Measurements from ENCODE around the gene NHLRC2. TPM values are rescaled to one million over a fixed set of nuclear protein-coding genes. Genes with fewer than 3 reads are reported as not detected.

The NHLRC2 gene
- total RNA-seq, 1 donor from 2014 or later = 30.1 TPM

- H3K4me3 ChIP-seq (ENCODE audit: low read depth, low read length) = no peak overlapping the region
- DNase-seq (ENCODE audit: low read depth) = no peak
- no peak for TF ChIP-seq CTCF (conservative IDR thresholded peaks at IDR 0.05; ENCODE audit: low read depth, low read length)
Observed at GRCh38 chr10:113858541-113858940, 4.1 kb downstream of the NHLRC2 start.

GRCh38 chr10:113859261-113859660 lies 4.8 kb downstream of the NHLRC2 start:
- no peak overlapping the region for H3K4me3 ChIP-seq (ENCODE audit: low read depth, low read length)
- DNase-seq (ENCODE audit: low read depth) = no peak
- no peak for TF ChIP-seq CTCF (conservative IDR thresholded peaks at IDR 0.05; ENCODE audit: low read depth, low read length)

GRCh38 chr10:113865901-113866300 lies 11.4 kb downstream of the NHLRC2 start:
- no peak for TF ChIP-seq CTCF (conservative IDR thresholded peaks at IDR 0.05; ENCODE audit: low read depth, low read length)
- H3K4me3 ChIP-seq (ENCODE audit: low read depth, low read length) = no peak overlapping the region
- DNase-seq (ENCODE audit: low read depth) = no peak

- no peak overlapping the region for H3K4me3 ChIP-seq (ENCODE audit: low read depth, low read length)
- TF ChIP-seq CTCF (conservative IDR thresholded peaks at IDR 0.05; ENCODE audit: low read depth, low read length) = no peak
- DNase-seq (ENCODE audit: low read depth) = no peak
Observed at GRCh38 chr10:113866551-113867394, 12.3 kb downstream of the NHLRC2 start.

GRCh38 chr10:113867904-113868303 lies 13.4 kb downstream of the NHLRC2 start:
- no peak for TF ChIP-seq CTCF (conservative IDR thresholded peaks at IDR 0.05; ENCODE audit: low read depth, low read length)

GRCh38 chr10:113869789-113870188 lies 15.3 kb downstream of the NHLRC2 start:
- no peak for DNase-seq (ENCODE audit: low read depth)
- no peak overlapping the region for H3K4me3 ChIP-seq (ENCODE audit: low read depth, low read length)
- no peak for TF ChIP-seq CTCF (conservative IDR thresholded peaks at IDR 0.05; ENCODE audit: low read depth, low read length)

More at GRCh38 chr10:113867904-113868303, 13.4 kb downstream of the NHLRC2 start:
- DNase-seq (ENCODE audit: low read depth) = no peak
- no peak overlapping the region for H3K4me3 ChIP-seq (ENCODE audit: low read depth, low read length)
